HG03432 (cell line): ENCODE measurements around the gene CFAP65.

Experiments
- ATAC-seq: cut with Tn5 transposase; IDR thresholded peaks from one replicate; pipeline ENCODE4 v1.9.1; 2021; ENCODE audit warnings: mild to moderate bottlenecking, moderate library complexity; ENCODE audit not compliant: unreplicated experiment

The CFAP65 gene

DNA sequence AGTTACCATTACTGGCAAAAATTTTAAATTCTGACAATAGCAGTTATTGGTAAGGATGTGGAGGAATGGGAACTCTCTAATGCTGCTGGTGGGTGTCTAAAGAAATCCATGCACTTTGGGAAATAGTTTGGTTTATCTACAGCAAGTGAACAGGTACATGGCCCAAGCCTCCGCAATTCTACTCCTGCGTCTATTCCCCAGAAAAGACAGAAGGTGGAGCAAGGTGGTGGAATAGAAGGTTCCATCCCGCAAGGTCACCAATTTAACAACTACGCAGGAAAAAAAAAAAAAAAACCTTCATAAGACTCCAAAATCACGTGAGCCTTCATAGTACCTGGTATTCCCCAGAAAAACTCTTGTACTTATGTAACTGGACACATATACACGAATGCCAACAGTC lies 6.5 kb downstream of the CFAP65 start:
- no peak for ATAC-seq

DNA sequence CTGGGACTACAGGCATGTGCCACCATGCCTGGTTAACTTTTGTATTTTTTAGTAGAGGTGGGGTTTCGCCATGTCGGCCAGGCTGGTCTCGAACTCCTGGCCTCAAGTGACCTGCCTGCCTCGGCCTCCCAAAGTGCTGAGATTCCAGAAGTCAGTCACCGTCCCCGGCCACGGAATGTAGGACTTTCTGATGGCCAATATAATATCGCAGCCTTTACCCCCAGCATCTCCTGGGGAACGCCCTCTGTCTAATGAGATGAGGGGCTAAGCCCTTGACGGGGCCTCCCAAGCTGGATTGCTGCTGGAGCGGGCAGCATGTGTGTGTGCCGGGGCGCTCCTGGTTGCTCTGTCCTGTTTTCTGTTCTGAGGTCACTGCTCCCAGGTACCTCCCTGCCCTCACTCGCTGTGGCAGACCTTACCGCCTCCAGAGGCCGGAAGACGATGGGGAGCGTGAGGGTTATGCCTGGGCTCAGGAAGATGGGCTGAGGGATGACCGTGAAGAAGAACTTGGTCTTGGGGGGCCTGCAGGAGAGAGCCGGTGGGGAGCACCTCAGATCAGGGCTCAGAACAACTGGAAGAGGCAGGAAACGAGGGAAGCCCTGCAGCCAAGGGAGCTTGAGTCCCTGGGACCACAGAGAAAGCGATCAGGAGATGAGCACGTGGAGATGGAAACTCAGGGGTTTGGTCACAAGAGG lies 9.1 kb downstream of the CFAP65 start:
- no peak for ATAC-seq

DNA sequence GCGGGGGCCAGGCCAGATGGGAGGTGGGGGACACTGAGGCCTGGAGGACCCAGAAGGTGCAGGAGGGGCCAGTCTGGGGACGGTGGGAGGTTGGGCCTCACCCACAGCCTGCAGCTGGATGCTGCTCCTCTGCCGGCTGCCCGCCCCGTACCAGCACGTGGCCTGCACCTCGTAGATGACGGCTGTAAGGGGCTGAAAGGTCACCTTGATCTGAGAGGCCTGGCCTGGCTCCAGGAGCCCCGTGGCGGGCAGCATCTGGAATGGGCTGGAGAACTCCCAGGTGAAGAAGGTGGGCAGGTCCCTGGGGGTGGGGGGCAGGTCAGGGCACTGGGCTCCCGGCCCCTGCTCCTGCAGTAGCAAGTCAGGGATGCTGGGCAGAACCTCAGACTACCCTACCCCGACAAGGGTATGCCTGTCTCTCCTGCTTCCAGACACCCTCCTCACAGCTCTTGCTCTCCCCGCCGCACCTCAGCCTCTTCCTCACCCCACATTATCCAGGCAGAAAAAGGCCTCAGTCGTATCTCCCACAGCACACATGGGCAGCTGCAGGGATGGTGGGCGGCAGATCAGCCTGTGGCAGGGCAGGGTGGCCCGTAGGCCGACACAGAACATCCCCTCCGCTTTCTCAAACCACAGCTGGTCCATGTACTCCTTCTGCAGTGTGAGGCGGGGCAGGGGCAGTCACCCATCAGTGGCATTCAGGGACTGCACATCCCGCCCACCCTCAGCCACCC lies 10.1 kb downstream of the CFAP65 start:
- no peak for ATAC-seq

DNA sequence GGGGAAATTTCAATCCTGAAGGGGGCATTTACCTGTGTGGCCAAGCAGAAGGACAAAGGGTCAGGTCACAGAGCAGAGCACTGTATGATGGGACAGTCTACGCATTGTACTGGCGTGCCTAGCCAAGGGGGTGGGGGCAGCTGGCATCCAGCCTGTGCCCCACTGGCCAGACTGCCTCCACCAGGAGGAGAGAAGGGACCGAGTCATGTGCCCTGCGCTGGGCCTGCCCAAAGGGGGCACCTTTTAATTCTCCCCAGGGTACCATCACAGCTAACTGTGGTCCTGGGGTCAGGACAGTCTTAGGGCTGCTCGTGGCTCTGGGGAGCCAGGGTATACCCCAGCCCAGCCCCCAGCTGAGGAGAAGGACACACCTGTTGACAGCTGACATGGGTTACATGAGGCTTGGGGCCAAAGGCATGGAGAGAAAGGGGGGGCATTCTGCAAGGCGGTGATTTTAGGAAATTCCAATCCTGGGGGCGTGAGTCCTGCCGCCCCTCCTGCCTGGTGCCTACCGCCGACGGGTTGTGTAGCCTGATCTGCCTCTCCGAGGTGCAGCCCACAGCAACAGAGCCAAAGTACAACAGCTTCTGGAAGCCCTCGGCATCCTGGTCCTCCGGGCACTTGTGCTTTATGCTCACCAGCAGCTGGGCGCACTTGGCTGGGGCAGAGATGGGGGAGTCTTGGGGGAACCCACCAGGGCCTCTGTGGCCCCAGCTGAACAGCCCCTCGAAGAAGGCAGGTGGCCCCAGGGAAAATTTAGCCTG lies 11.0 kb downstream of the CFAP65 start:
- ATAC-seq = no peak

DNA sequence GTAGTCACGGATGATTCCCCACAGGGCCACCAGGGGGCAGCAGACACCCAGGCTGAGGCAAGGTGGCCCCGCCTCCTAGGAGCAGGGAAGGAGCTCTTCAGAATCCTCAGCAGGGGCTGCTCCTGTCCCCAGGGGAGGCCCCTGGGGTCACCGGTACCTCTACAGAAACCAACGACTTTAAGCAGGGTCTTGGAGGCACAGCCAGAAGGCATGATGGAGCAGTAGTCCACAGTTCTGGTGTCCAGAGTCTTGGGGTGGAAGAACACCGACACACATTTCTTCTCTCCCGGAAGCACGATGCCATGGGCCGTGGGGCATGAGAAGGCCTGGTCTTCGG lies 11.5 kb downstream of the CFAP65 start:
- peak; percentile 86 for ATAC-seq

DNA sequence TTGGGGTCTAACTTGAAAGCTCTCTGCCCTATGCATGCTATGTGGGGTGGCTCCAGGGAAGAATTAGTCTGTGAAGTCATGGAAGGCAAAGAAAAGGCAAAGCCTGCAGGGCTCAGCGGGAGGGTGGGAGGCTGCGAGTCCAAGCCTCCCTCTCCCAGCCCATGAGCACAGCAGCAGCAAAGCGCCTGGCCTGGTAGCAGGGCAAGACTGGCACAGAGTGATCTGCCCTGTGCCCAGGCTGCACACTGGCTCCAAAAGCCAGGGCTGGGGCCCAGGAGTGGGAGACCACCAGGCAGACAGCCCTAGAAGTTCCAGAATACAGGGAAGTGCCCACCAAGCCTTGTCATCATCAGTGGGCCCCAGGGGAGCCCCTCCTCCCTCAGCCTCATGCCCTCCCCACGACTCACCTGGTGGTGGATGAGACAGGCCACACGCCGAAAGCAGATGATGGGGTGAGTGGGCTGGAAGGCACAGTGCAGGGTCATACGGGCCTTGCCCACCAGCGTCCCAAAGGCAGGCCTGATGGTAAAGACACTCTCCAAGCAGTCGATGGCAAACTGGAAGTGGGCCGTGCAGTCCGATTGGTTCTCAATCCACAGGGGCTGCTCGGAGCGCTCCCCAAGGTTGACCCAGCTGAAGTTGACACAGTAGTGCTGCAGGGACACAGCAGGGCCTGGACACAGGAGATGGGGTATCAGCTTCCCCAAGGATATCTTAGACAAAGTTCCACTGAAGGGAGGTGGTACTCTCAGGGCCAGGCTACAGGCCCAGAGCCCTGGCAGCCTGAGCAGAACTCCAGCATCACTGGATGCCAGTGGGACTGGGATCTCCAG lies 12.1 kb downstream of the CFAP65 start:
- ATAC-seq = peak; percentile 14

DNA sequence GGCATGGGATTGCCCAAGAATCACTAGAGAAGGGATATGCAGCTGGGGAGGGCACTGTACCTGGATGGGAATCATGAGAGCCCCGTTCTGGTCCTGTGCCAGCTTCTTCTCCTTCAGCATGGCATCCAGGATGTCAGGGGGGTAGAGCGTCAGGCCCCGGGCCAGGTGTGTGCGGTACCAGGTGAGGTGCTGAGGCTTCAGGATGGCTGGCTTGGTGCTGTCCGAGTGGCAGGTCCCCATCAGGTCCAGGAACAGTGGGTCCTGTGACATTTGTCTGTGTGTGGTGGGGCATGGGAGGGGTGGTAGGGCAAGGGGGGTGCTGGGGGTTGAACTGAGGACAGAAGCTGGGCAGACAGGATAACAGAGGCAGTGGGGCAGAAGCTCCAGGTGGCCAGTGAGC lies 13.2 kb downstream of the CFAP65 start:
- no peak for ATAC-seq

DNA sequence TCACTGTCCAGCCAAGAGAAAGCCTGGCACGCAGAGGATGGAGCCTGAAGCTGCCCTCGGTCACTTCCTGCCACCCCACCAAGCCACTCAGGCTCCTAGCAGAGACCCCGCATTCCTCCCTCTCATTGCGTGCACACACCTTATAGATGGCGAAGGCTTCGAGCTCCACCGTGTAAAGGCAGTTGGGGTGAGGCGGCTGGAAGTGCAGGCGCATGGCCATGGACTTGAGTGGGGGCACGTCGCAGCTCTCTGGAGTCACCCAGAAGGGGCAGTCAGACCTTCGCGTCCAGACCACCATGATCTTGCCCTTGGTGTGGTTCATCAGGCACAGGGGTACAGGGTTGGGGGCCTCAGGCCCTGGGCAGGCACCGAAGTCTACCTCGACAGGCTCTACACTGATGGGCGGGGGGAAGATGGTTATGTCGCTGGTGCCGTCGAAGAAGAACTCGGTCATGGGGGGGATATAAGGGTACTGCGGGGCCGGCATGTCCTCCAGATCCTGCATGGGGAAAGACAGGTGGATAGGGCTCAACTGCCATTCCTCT lies 13.7 kb downstream of the CFAP65 start:
- ATAC-seq = no peak

DNA sequence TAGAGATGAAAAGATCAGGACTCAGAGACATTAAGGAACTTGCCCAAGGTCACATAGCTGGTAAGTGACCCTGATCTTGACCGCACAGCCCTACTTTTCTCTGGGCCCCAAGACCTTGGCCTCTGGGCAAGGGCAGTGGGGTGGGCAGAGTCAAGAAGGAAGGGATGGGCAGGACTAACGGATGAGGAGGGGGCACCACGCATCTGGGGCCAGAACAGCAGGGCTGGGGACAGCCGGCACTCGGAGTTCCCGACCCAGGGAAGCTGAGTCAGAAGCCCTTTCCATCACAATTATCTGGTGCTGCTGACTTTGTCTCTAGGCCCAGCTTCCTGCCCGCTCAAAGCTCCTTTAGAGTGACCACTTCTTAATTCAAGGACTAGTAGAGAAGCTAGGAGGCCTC lies 14.4 kb downstream of the CFAP65 start:
- no peak for ATAC-seq

DNA sequence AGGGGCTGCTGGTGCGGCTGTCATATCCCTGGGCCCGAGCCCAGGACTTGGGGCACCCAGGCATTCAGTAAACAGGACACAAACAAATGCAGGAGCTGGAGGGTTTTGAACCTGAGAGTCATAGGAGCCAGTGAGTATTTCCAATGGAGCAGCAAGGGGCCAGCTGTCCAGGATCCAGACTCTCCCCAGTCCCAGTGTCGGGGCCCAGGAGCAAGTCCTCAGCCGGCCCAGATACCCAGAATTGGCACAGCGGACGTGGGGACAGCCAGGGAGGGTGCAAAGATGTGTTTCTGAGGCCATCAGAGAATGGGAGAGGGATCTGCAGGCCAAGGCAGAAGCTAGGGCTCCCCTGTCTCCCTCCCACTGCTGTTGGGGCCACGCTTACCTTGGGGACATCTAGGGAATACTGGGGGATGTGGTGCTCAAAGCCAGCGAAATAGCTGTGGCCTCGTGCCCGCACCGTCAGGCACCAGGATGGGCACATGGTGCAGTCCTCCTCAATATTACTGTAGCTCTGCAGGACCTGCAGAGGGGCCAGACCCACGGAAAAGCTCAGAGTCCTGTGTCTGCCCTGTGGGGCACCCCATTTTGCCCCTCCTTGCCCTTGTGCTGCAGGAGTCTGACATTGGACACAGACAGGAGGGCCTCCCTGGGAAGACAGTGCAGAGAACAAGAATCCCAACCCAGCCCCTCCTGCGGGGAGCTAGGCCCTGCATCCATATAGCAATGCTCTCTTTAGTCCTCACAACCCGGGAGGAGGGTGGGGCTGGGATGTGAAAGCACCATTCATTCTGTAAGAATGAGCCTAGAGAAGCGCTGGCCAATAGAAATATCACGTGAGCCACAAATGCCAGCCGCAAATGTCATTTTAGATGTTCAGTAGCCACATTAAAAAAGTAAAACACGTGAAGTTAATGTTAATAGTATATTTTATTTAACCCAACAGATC lies 15.4 kb downstream of the CFAP65 start:
- no peak for ATAC-seq

DNA sequence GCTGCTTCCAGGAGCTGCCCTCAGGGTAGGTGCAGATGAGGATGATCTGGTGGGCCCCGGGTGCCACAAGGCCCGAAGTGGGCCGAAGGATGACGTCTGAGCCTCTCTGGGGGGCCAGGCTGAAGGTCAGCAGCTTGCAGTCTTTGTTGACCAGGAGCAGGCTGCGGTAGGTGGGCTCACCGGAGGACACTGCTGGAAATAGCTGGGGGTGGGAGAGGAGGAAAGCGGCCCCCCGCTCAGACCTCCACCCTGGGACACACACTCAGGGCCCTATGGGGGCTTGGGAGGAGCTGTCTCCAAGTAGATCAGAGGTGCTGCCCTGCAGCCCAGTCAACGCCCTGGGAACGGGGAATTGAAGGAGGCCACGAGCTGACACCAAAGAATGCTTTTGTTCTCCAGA lies 17.3 kb downstream of the CFAP65 start:
- ATAC-seq = no peak

DNA sequence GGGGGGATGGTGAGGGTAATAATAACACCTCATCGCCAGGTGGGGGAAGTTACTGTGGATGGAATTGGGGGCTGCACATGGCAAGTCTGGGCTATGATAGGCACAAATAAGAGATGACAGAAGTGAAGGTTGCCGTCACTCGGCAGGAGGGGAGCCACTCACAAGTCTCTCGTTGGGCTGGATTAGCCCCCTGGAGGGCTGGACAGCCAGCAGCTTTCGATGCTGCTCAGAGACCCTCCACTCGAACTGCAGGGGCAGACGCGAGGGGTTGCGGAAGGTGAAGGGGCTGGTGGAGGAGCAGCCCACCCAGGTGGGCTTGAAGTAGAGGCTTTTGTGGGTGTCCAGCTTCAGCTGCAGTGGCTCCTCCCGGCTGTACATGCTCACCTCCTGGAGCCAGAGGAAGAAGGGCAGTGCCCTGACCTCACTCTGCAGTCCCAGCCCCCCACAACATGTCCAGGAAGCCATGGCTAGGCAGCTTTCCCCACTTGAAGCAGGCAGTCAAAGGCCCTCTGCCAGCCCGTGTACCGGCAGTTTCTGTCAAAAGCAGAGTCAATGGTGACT lies 18.2 kb downstream of the CFAP65 start:
- ATAC-seq = no peak

DNA sequence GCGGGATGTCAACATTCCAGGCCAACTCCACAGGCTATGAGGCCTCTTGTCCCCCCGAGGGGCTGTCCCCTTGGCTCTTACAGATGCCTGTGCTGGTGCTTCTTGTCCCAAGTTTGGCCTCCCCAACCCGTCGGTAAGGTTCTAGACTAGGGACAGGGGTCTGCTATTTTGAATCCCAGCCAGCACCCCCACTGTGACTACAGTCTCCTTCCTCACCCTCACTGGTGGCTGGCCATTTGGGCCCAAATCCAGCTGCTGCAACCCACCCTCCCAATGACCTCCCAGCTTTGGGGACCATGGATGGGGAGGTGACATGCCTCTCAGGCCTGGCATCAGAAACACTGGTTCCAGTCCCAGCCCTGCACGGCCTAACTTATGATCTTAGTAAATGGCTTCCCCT lies 18.7 kb downstream of the CFAP65 start:
- no peak for ATAC-seq

DNA sequence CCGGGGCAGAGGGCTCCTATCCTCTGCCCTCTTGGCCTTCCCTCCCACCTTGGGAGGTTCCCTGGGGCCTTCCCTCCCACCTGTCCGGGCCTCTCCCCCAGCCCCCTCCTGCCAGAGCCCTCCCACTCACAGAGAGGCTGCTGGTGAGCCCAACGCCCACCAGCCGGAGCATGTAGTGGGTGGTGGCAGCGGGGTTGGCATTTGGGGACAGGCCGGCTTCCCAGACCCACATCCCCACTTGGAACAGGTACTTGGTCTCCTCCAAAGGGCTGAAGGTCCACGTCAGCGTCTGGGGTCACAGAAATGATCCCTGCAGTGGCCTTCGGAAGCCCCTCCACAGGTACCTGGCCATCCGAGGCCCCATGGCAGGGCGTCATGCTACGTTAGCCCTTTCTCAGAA lies 19.3 kb downstream of the CFAP65 start:
- no peak for ATAC-seq

DNA sequence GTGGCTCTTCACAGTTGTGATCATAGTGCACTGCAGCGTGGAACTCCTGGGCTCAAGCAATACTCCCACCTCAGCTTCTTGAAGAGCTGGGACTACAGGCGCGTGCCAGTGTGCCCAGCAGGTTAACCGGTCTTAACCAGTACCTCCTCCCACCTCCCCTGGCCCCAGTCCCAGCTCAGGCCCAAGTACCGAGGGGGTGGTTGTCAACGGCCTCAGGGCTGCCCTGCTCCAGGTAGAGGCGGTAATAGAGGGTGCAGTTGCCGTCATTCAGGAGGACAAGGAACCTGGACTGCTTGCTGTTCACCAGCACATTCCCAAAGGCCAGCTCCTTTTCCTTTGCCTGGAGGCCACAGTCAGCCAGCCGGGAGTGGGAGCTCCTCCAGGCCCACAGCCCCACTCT lies 19.7 kb downstream of the CFAP65 start:
- ATAC-seq = no peak

DNA sequence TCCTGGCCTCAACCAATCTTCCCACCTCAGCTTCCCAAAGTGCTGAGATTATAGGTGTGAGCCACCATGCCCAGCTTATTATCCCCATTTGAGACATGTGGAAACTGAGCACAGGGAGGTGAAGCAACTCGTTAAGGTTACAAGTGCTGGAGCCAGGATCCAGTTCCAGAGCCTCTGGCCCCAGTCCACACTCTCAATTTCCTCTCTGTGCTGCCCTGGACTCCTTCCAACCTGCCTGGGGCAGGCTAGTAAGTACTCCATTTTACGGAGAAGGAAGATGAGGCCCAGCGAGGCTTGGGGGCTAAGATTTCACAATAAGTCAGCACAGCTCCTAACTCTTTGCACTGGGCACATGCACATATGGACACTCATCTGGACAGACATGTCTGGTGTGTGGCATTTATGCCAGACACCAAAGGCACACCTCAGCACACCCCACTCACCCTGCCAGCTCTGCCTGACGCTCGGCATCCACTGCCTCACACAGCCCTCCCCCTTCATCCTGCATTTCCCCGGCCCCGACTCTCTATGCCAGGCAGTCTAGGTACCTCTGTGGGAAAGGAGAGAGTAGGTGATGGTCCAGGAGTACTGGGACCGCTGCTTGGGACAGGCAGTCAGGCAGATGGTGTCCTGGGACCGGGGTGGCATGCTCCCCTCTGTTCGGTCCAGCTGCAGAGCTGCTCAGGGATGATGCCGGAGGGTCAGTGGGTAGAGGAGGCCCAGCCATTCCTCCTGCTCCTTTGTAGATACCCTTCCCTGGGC lies 20.5 kb downstream of the CFAP65 start:
- ATAC-seq = no peak

DNA sequence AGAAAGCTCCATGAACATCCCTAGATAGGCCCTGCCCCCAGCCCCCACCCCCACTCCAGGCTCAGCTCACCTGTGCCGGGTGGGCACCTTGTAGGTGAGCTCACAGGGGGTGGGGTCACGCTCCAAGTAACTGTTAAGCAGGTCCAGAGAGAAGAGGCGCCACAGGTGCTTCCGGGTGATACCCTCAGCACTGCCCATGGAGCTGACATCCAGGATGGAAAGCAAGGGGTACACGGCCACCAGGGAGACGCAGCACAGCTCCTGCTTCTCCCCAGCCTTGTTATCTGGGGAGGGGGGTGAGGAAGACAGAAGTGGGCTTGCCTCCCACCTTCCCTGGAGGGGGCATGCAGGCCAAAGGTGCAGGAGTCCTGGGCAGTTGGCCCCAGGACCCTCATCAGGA lies 21.9 kb downstream of the CFAP65 start:
- no peak for ATAC-seq

DNA sequence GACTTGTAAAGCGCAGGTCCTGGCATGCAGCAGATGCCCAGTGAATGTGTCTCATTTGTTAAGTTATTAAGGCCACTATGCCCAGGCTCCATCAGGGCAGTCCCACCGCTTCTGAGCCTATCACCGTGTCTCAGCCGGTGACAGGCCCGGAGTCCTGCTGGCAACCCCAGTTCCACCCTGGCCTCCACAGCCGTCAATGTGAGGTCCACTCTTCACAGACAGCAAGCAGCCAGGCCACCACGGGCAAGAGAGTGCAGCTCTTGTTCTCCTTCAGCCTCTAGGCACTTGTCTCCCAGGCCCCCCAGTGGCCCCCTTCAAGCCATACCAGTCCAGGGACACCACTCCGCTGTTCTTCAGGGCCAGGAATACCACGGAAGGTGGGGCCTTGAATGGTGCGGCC lies 22.6 kb downstream of the CFAP65 start:
- ATAC-seq = no peak

DNA sequence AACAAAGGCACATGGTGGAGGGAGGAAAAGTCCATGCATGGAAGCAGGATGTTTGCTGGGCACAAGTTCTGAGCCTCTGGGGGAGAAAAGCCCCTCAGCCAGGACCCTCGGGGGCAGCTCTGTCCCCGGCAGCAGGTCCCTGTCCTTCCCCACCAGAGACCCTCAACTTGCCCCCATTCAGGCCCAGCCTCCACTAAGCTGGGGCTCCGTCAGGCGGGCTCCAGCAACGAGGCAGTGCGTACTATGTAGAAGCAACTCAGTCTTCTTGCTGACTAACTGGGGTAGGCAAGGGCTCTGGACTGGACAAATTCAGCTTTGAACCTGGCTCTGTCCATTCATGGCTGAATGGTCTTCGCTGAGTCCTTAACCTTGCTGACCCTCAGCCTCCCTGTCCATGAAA lies 23.0 kb downstream of the CFAP65 start:
- no peak for ATAC-seq
